IMR-90 (cell line): ENCODE results near the gene TMEM43. TPM values are rescaled to one million over a fixed set of nuclear protein-coding genes. Genes with fewer than 3 reads are reported as not detected.

Source experiments
- ATAC-seq: fragments of 200-7000 bp; cut with Tn5 transposase; 2 replicates; pipeline ENCODE4 v1.9.1; 2020; ENCODE audit warnings: low read depth, mild to moderate bottlenecking, moderate library complexity
- BruUV-seq: library from RNA; stranded (reverse); fragments of 400-500 nt; replicated peaks from 2 replicates; lab custom pipeline; 2021; lab: Mats Ljungman, UMichigan
- CTCF ChIA-PET: fragments of 300-600 bp; formaldehyde crosslinking; extraction: SDS; loops from one replicate; lab custom pipeline; 2021; ENCODE audit warnings: antibody characterized with exemption; lab: Yijun Ruan, JAX
- POLR2A ChIA-PET: fragments of 300-600 bp; sonication (Branson Sonifier 250); formaldehyde crosslinking; loops from one replicate; lab custom pipeline; 2022; ENCODE audit warnings: antibody characterized with exemption; ENCODE audit not compliant: unreplicated experiment; lab: Charles Lee
- DNase-seq: peaks from one replicate; pipeline ENCODE4 v3.0.0; 2013
- H2AFZ ChIP-seq: replicated peaks from 2 replicates; pipeline ENCODE3; 2013; ENCODE audit warnings: low read length, mild to moderate bottlenecking; ENCODE audit not compliant: poor library complexity
- H2AK5ac ChIP-seq: 2 replicates; pipeline ENCODE4 v1.6.1; 2013; ENCODE audit warnings: low read depth, low read length, inconsistent platforms
- H2AK9ac ChIP-seq: replicated peaks from 2 replicates; pipeline ENCODE3; 2013; ENCODE audit warnings: mild to moderate bottlenecking, low read depth, low read length, moderate library complexity; ENCODE audit not compliant: poor library complexity
- H2BK120ac ChIP-seq: 2 replicates; pipeline ENCODE4 v1.6.1; 2013; ENCODE audit warnings: low read depth, low read length, inconsistent platforms
- H2BK15ac ChIP-seq: 3 replicates; pipeline ENCODE4 v1.6.1; 2013; ENCODE audit warnings: low read depth, low read length, inconsistent platforms
- H2BK20ac ChIP-seq: 2 replicates; pipeline ENCODE4 v1.6.1; 2013; ENCODE audit warnings: low read depth, mild to moderate bottlenecking, inconsistent platforms, low read length, moderate library complexity
- H2BK5ac ChIP-seq: 2 replicates; pipeline ENCODE4 v1.6.1; 2013; ENCODE audit warnings: mild to moderate bottlenecking, low read depth, low read length, inconsistent platforms; ENCODE audit not compliant: poor library complexity, severe bottlenecking
- H3K14ac ChIP-seq: replicated peaks from 2 replicates; pipeline ENCODE4 v1.6.1; 2013; ENCODE audit warnings: low read depth, low read length, inconsistent platforms
- H3K18ac ChIP-seq: 2 replicates; pipeline ENCODE4 v1.6.1; 2013; ENCODE audit warnings: low read depth, low read length, control low read depth
- H3K23ac ChIP-seq: 2 replicates; pipeline ENCODE4 v1.6.1; 2013; ENCODE audit warnings: low read depth, low read length, inconsistent platforms
- H3K27ac ChIP-seq: 2 replicates; pipeline ENCODE4 v1.5.1; 2013; ENCODE audit warnings: mild to moderate bottlenecking, control low read depth, low read length; ENCODE audit not compliant: insufficient read depth
- H3K27me3 ChIP-seq: 2 replicates; pipeline ENCODE4 v1.6.1; 2013; ENCODE audit warnings: low read length; ENCODE audit not compliant: control insufficient read depth, insufficient read depth
- H3K36me3 ChIP-seq: 2 replicates; pipeline ENCODE4 v1.6.1; 2013; ENCODE audit warnings: low read length, mixed read lengths; ENCODE audit not compliant: control insufficient read depth, insufficient read depth
- H3K4ac ChIP-seq: 2 replicates; pipeline ENCODE4 v1.6.1; 2013; ENCODE audit warnings: low read depth, low read length, inconsistent platforms
- H3K4me1 ChIP-seq: 2 replicates; pipeline ENCODE4 v1.6.1; 2013; ENCODE audit warnings: low read length, mixed read lengths; ENCODE audit not compliant: control insufficient read depth, insufficient read depth
- H3K4me2 ChIP-seq: 2 replicates; pipeline ENCODE4 v1.6.1; 2013; ENCODE audit warnings: low read depth, mild to moderate bottlenecking, control low read depth, low read length, moderate library complexity
- H3K4me3 ChIP-seq: 2 replicates; pipeline ENCODE4 v1.5.1; 2013; ENCODE audit warnings: low read depth, mild to moderate bottlenecking, control low read depth, low read length, moderate library complexity; ENCODE audit not compliant: insufficient read depth
- H3K56ac ChIP-seq: 2 replicates; pipeline ENCODE4 v1.6.1; 2013; ENCODE audit warnings: low read length, inconsistent platforms; ENCODE audit not compliant: insufficient read depth; ENCODE audit errors: extremely low read depth
- H3K79me1 ChIP-seq, 2 experiments: 2 replicates each; pipeline ENCODE4 v1.6.1; 2013; ENCODE audit warnings: low read length in 2 of 2, inconsistent platforms in 1 of 2, low read depth in 1 of 2
- H3K9ac ChIP-seq: 2 replicates; pipeline ENCODE4 v1.6.1; 2013; ENCODE audit warnings: low read depth, low read length, control low read depth
- H3K9me1 ChIP-seq: 2 replicates; pipeline ENCODE4 v1.6.1; 2013; ENCODE audit warnings: low read length, inconsistent platforms; ENCODE audit not compliant: insufficient read depth
- H3K9me3 ChIP-seq: 2 replicates; pipeline ENCODE4 v1.6.1; 2013; ENCODE audit warnings: low read length; ENCODE audit not compliant: control insufficient read depth, insufficient read depth
- H4K20me1 ChIP-seq: 2 replicates; pipeline ENCODE4 v1.6.1; 2013; ENCODE audit warnings: low read length, inconsistent platforms; ENCODE audit not compliant: insufficient read depth
- H4K5ac ChIP-seq: 2 replicates; pipeline ENCODE4 v1.6.1; 2013; ENCODE audit warnings: mild to moderate bottlenecking, low read depth, low read length, control low read depth
- H4K8ac ChIP-seq, 2 experiments: 2 replicates each; pipeline ENCODE4 v1.6.1; 2013; ENCODE audit warnings: low read depth in 2 of 2, low read length in 2 of 2, control low read depth in 1 of 2, inconsistent platforms in 1 of 2
- H4K91ac ChIP-seq: 2 replicates; pipeline ENCODE4 v1.6.1; 2013; ENCODE audit warnings: low read depth, low read length, inconsistent platforms; ENCODE audit not compliant: insufficient read depth
- BHLHE40 ChIP-seq: fragments of 150-350 bp; IDR thresholded peaks from 2 replicates; pipeline ENCODE4 v1.6.1; 2016; ENCODE audit warnings: mild to moderate bottlenecking, low read depth, low read length
- CEBPB ChIP-seq: IDR thresholded peaks from 2 replicates; pipeline ENCODE4 v1.6.1; 2012; ENCODE audit warnings: low read depth, low read length, improper control_type of control experiment
- CHD1 ChIP-seq: IDR thresholded peaks from 2 replicates; pipeline ENCODE4 v1.6.1; 2012; ENCODE audit warnings: low read depth, low read length, improper control_type of control experiment
- FOS ChIP-seq: fragments of 150-350 bp; IDR thresholded peaks from 2 replicates; pipeline ENCODE4 v1.6.1; 2016; ENCODE audit warnings: low read depth, low read length
- MAFK ChIP-seq: IDR thresholded peaks from 2 replicates; pipeline ENCODE4 v1.6.1; 2012; ENCODE audit warnings: low read depth, low read length, improper control_type of control experiment
- MAZ ChIP-seq: IDR thresholded peaks from 2 replicates; pipeline ENCODE4 v1.6.1; 2012; ENCODE audit warnings: low read depth, mild to moderate bottlenecking, low read length, improper control_type of control experiment, moderate library complexity, borderline replicate concordance
- MXI1 ChIP-seq: IDR thresholded peaks from 2 replicates; pipeline ENCODE4 v1.6.1; 2012; ENCODE audit warnings: low read depth, mild to moderate bottlenecking, low read length, moderate library complexity, borderline replicate concordance
- NFE2L2 ChIP-seq: fragments of 150-350 bp; IDR thresholded peaks from 2 replicates; pipeline ENCODE4 v1.6.1; 2016; ENCODE audit warnings: low read depth, mild to moderate bottlenecking, low read length
- POLR2A ChIP-seq: IDR thresholded peaks from 2 replicates; pipeline ENCODE4 v1.6.1; 2012; ENCODE audit warnings: mild to moderate bottlenecking, low read depth, low read length
- RAD21 ChIP-seq: IDR thresholded peaks from 2 replicates; pipeline ENCODE4 v1.6.1; 2012; ENCODE audit warnings: low read length, improper control_type of control experiment
- RCOR1 ChIP-seq: IDR thresholded peaks from 2 replicates; pipeline ENCODE4 v1.6.1; 2012; ENCODE audit warnings: mild to moderate bottlenecking, low read length, improper control_type of control experiment; ENCODE audit not compliant: insufficient replicate concordance
- RFX5 ChIP-seq: IDR thresholded peaks from 2 replicates; pipeline ENCODE4 v1.8.0; 2012; ENCODE audit warnings: low read depth, mild to moderate bottlenecking, low read length, moderate library complexity
- SMC3 ChIP-seq: fragments of 150-350 bp; IDR thresholded peaks from 2 replicates; pipeline ENCODE4 v1.6.1; 2016; ENCODE audit warnings: low read depth, mild to moderate bottlenecking, antibody characterized with exemption, low read length, moderate library complexity
- WGBS, 2 experiments: methylation state at CpG; one replicate each; pipeline versions ENCODE4 v1.1.5 to v1.1.7; 2013; ENCODE audit warnings: missing lambda C conversion rate in 2 of 2; ENCODE audit not compliant: insufficient read length in 1 of 2; ENCODE audit errors: extremely low coverage in 2 of 2; 5-methylcytosine and 5-hydroxymethylcytosine counted together
- dilution Hi-C: fragments of 300-500 bp; cut with HindIII; formaldehyde crosslinking; loops from one replicate; pipeline ENCODE4 v1.14.3; 2018; ENCODE audit warnings: low sequenced_read_pairs; ENCODE audit not compliant: unreplicated experiment
- in situ Hi-C: fragments of 300-500 bp; cut with MboI; formaldehyde crosslinking; loops from 3 replicates; pipeline ENCODE4 v1.14.3; 2019; ENCODE audit warnings: low sequenced_read_pairs, inconsistent platforms, mixed read lengths
- intact Hi-C: fragments of 100-400 bp; cut with micrococcal nuclease; formaldehyde crosslinking; loops from 2 replicates; pipeline ENCODE4 v1.10.0; 2022
- polyA plus RNA-seq, 3 experiments: library from polyadenylated mRNA; depleted of rRNA; stranded (reverse); fragments of >200 nt; gene quantifications; 2 replicates each; pipeline ENCODE4 v1.2.3, GENCODE V29; 2012; ENCODE audit warnings: low replicate concordance in 1 of 3
- total RNA-seq: library from RNA; depleted of rRNA; stranded (reverse); fragments of >200 nt; gene quantifications from 2 replicates; pipeline ENCODE4 v1.2.3, GENCODE V29; 2012
- TF ChIP-seq, protein P1 (sequence below): conservative IDR thresholded peaks from 2 replicates; pipeline ENCODE4 v1.5.1; 2012; ENCODE audit warnings: mild to moderate bottlenecking, low read depth, low read length, improper control_type of control experiment
- TF ChIP-seq, protein P2 (sequence below): fragments of 150-350 bp; IDR thresholded peaks from 2 replicates; pipeline ENCODE4 v1.6.1; 2016; ENCODE audit warnings: low read depth, mild to moderate bottlenecking, low read length, moderate library complexity, borderline replicate concordance
- TF ChIP-seq, protein P3 (sequence below): fragments of 150-350 bp; IDR thresholded peaks from 2 replicates; pipeline ENCODE4 v1.6.1; 2017; ENCODE audit warnings: mild to moderate bottlenecking, antibody characterized with exemption, low read length, low read depth

TMEM43 gene
- total and polyA plus RNA-seq, 2 of the 4 experiments (the other 2 are of a cell fraction): 109 to 114 TPM

DNA sequence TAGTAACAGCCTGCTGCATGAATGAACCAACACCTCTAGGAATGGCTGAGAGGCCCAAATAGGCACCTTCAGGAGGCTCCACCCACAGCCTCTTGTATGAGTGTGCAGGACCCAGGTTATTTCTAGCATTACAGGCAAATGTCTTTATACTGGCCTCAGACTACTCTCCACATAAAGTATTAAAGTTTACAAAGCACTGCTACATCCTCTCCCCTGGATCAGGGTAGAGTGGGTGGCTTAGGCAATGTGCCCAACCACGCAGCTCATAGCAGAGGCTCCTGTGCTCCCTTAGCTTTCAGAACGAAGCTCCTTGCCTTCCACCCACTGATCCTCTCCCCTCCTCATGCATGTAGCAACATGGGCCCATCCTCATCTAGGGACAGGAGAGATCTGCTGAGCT, 16.3 kb downstream of the TMEM43 start:
- no peak overlapping the region for H2BK15ac ChIP-seq
- H3K18ac ChIP-seq: no peak overlapping the region
- H3K79me1 ChIP-seq: peaks cover 2 to 16% of the 10 kb centered on the region in 2 experiments; a peak in 2 of 4 replicates
- no peak overlapping the region for H4K5ac ChIP-seq
- H2AK9ac ChIP-seq: no peak overlapping the region
- no peak overlapping the region for H3K56ac ChIP-seq
- H2AK5ac ChIP-seq: no peak overlapping the region; the same call in 1 of the 2 replicates
- no peak overlapping the region; the same call in 1 of the 2 replicates for H3K4ac ChIP-seq
- H3K4me2 ChIP-seq: no peak overlapping the region
- no peak overlapping the region for H3K14ac ChIP-seq
- no peak for TF ChIP-seq MXI1
- TF ChIP-seq MAFK: no peak
- no peak for TF ChIP-seq SMC3
- no peak for TF ChIP-seq POLR2A
- no peak for TF ChIP-seq FOS
- no peak for TF ChIP-seq MAZ
- TF ChIP-seq NFE2L2: no peak
- TF ChIP-seq, protein P1, sequence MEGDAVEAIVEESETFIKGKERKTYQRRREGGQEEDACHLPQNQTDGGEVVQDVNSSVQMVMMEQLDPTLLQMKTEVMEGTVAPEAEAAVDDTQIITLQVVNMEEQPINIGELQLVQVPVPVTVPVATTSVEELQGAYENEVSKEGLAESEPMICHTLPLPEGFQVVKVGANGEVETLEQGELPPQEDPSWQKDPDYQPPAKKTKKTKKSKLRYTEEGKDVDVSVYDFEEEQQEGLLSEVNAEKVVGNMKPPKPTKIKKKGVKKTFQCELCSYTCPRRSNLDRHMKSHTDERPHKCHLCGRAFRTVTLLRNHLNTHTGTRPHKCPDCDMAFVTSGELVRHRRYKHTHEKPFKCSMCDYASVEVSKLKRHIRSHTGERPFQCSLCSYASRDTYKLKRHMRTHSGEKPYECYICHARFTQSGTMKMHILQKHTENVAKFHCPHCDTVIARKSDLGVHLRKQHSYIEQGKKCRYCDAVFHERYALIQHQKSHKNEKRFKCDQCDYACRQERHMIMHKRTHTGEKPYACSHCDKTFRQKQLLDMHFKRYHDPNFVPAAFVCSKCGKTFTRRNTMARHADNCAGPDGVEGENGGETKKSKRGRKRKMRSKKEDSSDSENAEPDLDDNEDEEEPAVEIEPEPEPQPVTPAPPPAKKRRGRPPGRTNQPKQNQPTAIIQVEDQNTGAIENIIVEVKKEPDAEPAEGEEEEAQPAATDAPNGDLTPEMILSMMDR: no peak
- TF ChIP-seq RAD21: no peak
- TF ChIP-seq RCOR1: no peak
- TF ChIP-seq, protein P2, sequence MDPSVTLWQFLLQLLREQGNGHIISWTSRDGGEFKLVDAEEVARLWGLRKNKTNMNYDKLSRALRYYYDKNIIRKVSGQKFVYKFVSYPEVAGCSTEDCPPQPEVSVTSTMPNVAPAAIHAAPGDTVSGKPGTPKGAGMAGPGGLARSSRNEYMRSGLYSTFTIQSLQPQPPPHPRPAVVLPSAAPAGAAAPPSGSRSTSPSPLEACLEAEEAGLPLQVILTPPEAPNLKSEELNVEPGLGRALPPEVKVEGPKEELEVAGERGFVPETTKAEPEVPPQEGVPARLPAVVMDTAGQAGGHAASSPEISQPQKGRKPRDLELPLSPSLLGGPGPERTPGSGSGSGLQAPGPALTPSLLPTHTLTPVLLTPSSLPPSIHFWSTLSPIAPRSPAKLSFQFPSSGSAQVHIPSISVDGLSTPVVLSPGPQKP: no peak
- TF ChIP-seq RFX5: no peak
- TF ChIP-seq BHLHE40: no peak
- no peak for TF ChIP-seq CHD1
- TF ChIP-seq, protein P3, sequence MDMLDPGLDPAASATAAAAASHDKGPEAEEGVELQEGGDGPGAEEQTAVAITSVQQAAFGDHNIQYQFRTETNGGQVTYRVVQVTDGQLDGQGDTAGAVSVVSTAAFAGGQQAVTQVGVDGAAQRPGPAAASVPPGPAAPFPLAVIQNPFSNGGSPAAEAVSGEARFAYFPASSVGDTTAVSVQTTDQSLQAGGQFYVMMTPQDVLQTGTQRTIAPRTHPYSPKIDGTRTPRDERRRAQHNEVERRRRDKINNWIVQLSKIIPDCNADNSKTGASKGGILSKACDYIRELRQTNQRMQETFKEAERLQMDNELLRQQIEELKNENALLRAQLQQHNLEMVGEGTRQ: no peak
- no peak for TF ChIP-seq CEBPB
- dilution Hi-C loops: no loop called here
- no peak overlapping the region for H4K91ac ChIP-seq
- H3K4me3 ChIP-seq: no peak overlapping the region
- peaks cover 56% of the 10 kb centered on the region for H3K36me3 ChIP-seq
- intact Hi-C loops: no loop called here
- no peak overlapping the region for H4K8ac ChIP-seq
- WGBS, 2 experiments: no CpG with 5 or more reads among the region's 2 CpGs
- no peaks in the 10 kb centered on the region for H3K9me3 ChIP-seq
- H3K9me1 ChIP-seq: peaks cover 25% of the 10 kb centered on the region; the same call in 1 of the 2 replicates
- H2BK120ac ChIP-seq: no peak overlapping the region
- no peak overlapping the region for H3K27ac ChIP-seq
- peaks cover 7% of the 10 kb centered on the region for H4K20me1 ChIP-seq
- H2BK5ac ChIP-seq: no peak overlapping the region
- CTCF ChIA-PET: no interaction called here
- H2AFZ ChIP-seq: no peak overlapping the region
- no peak overlapping the region for H3K23ac ChIP-seq
- DNase-seq (peak; percentile 50), ATAC-seq (peak; percentile 3; the same call in 1 of the 2 replicates)
- H3K27me3 ChIP-seq: no peaks in the 10 kb centered on the region
- in situ Hi-C loops: loop anchor here (25.0 kb wide), 1 partner anchor 104 kb away; no protein-coding TSS in a partner anchor
- H2BK20ac ChIP-seq: no peak overlapping the region
- H3K9ac ChIP-seq: no peak overlapping the region
- no TSS peak for BruUV-seq
- H3K4me1 ChIP-seq: peaks cover 26% of the 10 kb centered on the region
- POLR2A ChIA-PET: no interaction called here
